GM18526 (cell line): ENCODE results near the gene ERGIC1.

Source experiments
- POLR2A ChIP-seq: IDR thresholded peaks from 3 replicates; pipeline ENCODE4 v1.6.1; 2011; ENCODE audit not compliant: insufficient read length; ENCODE audit errors: extremely low read depth

ERGIC1 gene

DNA sequence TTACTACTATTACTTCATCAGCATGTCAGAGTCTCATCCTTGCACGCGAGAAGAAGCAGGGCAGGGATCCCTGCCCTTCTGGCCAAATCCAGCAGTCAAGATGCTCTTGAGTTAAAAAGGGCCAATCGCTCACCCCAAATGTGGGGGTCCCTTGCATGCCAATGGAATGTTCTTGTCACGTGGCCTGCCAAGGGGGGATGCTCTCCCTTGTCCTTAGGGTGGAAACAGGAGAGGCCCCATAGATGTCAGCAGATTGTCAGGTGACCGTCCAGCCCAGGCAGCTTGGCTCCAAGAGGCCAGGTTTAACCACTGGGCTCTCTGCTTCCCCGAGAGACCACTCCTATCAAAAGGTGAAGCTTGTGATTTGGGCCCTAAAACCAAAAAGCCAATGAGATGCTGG, 37.7 kb upstream of the ERGIC1 start:
- no peak for TF ChIP-seq POLR2A

DNA sequence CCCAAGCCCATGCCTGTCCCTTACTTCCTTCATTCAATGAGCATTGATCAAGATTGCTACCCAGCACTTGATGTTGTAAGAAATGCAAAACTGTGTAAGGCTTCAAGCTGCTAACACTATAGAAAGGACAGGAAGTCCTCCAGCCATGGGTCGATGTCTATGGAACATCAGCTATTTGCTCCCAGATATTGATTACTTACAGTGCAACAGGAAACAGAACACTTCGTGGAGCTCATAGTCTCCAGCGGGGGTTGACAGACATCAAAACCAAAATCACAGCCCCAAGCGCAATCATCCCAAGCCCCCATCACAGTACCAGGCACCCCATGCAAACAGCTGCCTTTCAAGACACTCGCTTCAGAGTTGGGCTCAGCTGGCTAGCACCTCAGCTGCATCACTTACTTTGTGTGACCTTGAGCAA, 36.3 kb upstream of the ERGIC1 start:
- TF ChIP-seq POLR2A = no peak

DNA sequence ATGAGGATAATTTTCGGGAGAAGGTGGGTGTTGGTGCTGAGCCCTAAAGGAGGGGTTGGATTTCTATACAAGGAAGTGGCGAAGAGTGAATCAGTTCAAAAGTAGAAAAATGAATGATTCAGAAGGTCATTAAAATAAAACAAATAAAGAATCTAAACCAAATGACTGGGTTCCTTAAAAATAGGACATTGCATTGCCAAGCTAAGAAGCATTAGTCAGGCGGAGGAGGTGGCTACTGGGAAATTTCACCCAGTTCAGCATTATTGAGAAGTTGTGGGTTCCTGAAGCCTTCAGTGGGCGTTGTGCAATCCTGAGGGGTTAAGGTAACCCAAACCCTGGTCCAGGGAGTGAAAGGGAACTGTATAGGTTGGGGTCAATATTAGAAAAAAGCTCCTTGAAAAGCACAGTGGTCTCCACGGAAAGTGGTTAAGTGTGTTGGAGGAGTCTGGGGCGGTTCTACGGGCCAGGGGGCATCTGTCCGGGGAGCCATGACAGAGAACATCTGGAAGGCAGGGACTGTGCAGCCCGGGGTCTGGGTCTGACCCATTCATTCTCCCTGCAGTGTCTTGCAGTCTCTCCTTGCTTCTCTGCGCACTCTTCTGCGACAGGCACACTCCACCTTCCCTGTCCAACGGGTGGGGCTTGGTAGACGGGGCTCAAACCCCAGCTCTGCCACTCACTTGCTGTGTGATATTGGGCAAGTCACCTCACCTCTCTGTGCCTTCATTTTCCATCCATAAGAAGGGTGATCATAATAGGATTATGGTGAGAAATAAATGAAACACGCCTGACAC, 35.4 kb upstream of the ERGIC1 start:
- TF ChIP-seq POLR2A = no peak

DNA sequence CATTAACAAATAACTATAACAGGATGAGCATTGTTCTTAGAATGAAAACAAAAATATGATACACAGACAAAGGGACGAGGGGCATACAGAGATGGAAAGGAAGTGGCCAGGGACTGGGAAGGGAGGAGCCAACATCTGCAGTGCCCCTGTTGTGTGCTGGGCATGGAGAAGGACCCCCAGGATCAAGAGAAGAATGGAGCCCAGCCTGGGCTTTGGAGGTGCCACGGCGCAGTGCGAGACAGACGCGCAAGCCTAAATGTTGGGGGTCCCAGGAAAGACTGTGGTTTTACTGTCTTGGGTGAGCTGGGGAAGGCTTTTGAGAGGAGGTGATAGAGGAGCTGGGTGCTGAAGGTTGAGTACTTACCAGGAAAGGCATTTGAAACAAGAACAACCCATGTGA, 34.6 kb upstream of the ERGIC1 start:
- TF ChIP-seq POLR2A = no peak

GRCh38 chr5:172800088-172800551, 33.9 kb upstream of the ERGIC1 start:
- TF ChIP-seq POLR2A = no peak

GRCh38 chr5:172801179-172801671, 32.8 kb upstream of the ERGIC1 start:
- no peak for TF ChIP-seq POLR2A

DNA sequence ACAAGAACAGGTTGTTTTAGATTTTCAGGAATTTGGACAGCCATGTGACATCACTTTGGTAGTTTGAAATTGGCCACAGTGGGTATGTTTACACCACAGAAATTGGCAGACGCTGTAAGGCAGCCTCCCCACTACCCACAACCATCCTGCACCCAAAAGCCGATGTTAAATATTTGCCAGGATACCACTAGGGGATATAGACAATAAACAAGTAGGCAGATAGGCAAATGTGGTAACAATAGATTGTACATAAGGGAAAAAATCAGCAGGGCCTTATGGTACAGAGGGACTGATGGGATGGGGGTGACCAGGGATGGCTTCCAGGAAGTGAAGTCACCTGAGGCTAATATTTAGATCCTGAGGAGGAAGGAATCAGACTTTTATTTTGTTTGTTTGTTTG, 31.9 kb upstream of the ERGIC1 start:
- TF ChIP-seq POLR2A = no peak

- no peak for TF ChIP-seq POLR2A
Observed at GRCh38 chr5:172802567-172803176, 31.4 kb upstream of the ERGIC1 start.

- no peak for TF ChIP-seq POLR2A
Observed at GRCh38 chr5:172805018-172805683, 28.9 kb upstream of the ERGIC1 start.

DNA sequence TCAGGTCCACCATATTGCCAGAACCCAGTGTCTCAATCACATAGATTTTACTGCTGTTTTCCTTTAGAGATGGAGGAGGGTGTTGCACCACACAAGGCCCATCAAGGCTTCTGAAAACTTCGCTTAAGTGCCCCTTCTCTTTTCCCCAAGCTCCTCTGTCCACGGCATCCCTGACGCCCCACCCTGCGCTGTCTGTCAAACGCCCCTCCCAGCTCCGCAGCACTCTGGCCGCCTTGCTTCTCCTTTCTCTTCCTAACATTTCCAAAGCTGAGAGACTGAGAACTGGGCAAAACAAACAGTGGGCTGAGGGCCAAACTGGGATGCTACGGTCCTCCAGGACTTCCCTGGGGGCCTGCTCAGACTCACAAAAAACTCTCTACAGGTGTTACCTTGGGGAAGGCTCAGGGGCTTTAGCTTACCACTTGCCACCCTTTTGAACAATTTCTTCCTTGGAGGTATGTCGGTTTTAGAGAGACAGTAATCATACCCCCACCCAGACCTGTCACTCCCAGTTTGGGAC, 28.3 kb upstream of the ERGIC1 start:
- no peak for TF ChIP-seq POLR2A

- peak; percentile 42 for TF ChIP-seq POLR2A
Observed at GRCh38 chr5:172806897-172807672, 27.0 kb upstream of the ERGIC1 start.

DNA sequence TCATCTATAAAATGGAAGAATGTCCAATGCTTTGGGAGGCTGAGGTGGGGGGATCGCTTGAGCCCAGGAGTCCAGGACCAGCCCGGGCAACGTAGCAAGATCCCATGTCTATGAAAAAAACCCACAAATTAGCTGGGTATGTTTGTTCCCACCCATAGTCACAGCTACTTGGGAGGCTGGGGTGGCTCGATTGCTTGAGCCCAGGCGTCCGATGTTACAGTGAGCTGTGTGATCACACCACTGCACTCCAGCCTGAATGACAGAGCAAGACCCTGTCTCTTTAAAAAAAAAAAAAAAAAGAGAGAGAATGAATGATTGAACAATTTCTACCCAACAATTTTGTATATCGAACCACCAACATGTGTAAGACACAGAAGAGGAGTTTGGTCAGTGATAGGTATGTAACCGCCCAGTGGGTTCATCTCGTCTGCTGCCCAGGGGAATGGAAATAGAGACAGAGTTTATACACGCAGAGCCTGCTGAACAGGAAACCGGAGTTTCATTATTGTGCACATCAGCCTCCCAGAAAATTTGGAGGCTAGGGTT, 26.2 kb upstream of the ERGIC1 start:
- TF ChIP-seq POLR2A = no peak

GRCh38 chr5:172809774-172810173, 24.3 kb upstream of the ERGIC1 start:
- TF ChIP-seq POLR2A = no peak

DNA sequence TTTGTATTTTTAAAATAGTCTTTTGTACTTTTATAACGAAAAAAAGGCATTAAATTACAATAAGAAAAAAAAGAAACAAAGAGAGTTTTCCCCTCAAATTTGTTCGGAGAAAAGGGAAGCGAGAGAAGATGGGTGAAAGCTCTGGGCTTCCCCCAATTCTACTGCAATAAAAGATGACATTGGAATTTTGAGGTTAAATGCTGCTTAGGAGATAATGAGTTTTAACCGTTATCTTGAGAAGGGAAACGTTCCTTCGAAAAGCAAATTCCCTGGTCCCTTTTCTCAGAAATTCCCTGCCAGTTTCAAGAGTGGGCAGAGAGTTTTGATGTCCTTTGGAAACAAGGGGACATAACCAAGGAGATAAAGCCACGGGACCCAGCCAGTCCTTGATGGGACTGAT, 18.4 kb upstream of the ERGIC1 start:
- no peak for TF ChIP-seq POLR2A
